ENCODE measurements around the gene HNRNPU. TPM values are rescaled to one million over a fixed set of nuclear protein-coding genes. Genes with fewer than 3 reads are reported as not detected.

HNRNPU gene
- total RNA-seq, 4 donors from 2014 or later: 275 to 441 (median 310) TPM

- no peak for DNase-seq (ENCODE audit: low spot score in 2 of 2)
- WGBS: 3% methylated on average over 2 of the region's 2 CpGs
- no peaks in the 10 kb centered on the region for H3K27me3 ChIP-seq
- H3K4me1 ChIP-seq: peaks cover 63% of the 10 kb centered on the region
- H3K36me3 ChIP-seq: peaks cover 32% of the 10 kb centered on the region
- H3K9me3 ChIP-seq: no peaks in the 10 kb centered on the region
- H3K4me3 ChIP-seq: peak overlapping the region; percentile 98
- no peak overlapping the region for H3K27ac ChIP-seq
- no peak for TF ChIP-seq CTCF (IDR thresholded peaks at IDR 0.05)
- no peak for TF ChIP-seq POLR2A (IDR thresholded peaks at IDR 0.05)
- TF ChIP-seq EP300 (IDR thresholded peaks at IDR 0.05): no peak
- no peak for TF ChIP-seq POLR2AphosphoS5 (IDR thresholded peaks at IDR 0.05)
These were observed 2.7 kb downstream of the HNRNPU start for GRCh38 chr1:244861683-244862082.

GRCh38 chr1:244860914-244861610, 3.3 kb downstream of the HNRNPU start:
- H3K9me3 ChIP-seq: no peaks in the 10 kb centered on the region
- 0% methylated on average over 2 of the region's 2 CpGs for WGBS
- no peaks in the 10 kb centered on the region for H3K27me3 ChIP-seq
- no peak for DNase-seq (ENCODE audit: low spot score in 2 of 2)
- peaks cover 38% of the 10 kb centered on the region for H3K36me3 ChIP-seq
- no peak for TF ChIP-seq POLR2AphosphoS5 (IDR thresholded peaks at IDR 0.05)
- no peak for TF ChIP-seq POLR2A (IDR thresholded peaks at IDR 0.05)
- no peak for TF ChIP-seq EP300 (IDR thresholded peaks at IDR 0.05)
- H3K27ac ChIP-seq: no peak overlapping the region
- peaks cover 62% of the 10 kb centered on the region for H3K4me1 ChIP-seq
- peak overlapping the region; percentile 98 for H3K4me3 ChIP-seq

GRCh38 chr1:244860078-244860477, 4.3 kb downstream of the HNRNPU start:
- Histone ChIP-seq H3K36me3 (peaks cover 48% of the 10 kb centered on the region), H3K4me3 (peak overlapping the region; percentile 98)

GRCh38 chr1:244858357-244858756, 6.0 kb downstream of the HNRNPU start:
- Histone ChIP-seq H3K9me3 (no peaks in the 10 kb centered on the region), H3K4me1 (peaks cover 72% of the 10 kb centered on the region), H3K27me3 (no peaks in the 10 kb centered on the region), H3K36me3 (peaks cover 65% of the 10 kb centered on the region), H3K4me3 (no peak overlapping the region), H3K27ac (no peak overlapping the region)
- no peak for DNase-seq (ENCODE audit: low spot score in 2 of 2)
- TF ChIP-seq POLR2AphosphoS5 (IDR thresholded peaks at IDR 0.05) (no peak), CTCF (IDR thresholded peaks at IDR 0.05) (no peak), POLR2A (IDR thresholded peaks at IDR 0.05) (no peak), EP300 (IDR thresholded peaks at IDR 0.05) (no peak)
- WGBS: 76% methylated on average over 1 of the region's 1 CpG

More at GRCh38 chr1:244860078-244860477, 4.3 kb downstream of the HNRNPU start:
- 52% methylated on average over 9 of the region's 9 CpGs for WGBS
- H3K4me1 ChIP-seq: peaks cover 60% of the 10 kb centered on the region
- TF ChIP-seq EP300 (IDR thresholded peaks at IDR 0.05) (no peak), CTCF (IDR thresholded peaks at IDR 0.05) (no peak), POLR2A (IDR thresholded peaks at IDR 0.05) (no peak), POLR2AphosphoS5 (IDR thresholded peaks at IDR 0.05) (no peak)
- no peak overlapping the region for H3K27ac ChIP-seq
- no peak for DNase-seq (ENCODE audit: low spot score in 2 of 2)
- H3K27me3 ChIP-seq: no peaks in the 10 kb centered on the region
- H3K9me3 ChIP-seq: no peaks in the 10 kb centered on the region

- H3K4me3 ChIP-seq: no peak overlapping the region
- no peaks in the 10 kb centered on the region for H3K9me3 ChIP-seq
- H3K27ac ChIP-seq: no peak overlapping the region
- H3K36me3 ChIP-seq: peaks cover 71% of the 10 kb centered on the region
- no peaks in the 10 kb centered on the region for H3K27me3 ChIP-seq
- H3K4me1 ChIP-seq: peaks cover 72% of the 10 kb centered on the region
- WGBS: 67% methylated on average over 3 of the region's 3 CpGs
- TF ChIP-seq POLR2A (IDR thresholded peaks at IDR 0.05): no peak
- TF ChIP-seq POLR2AphosphoS5 (IDR thresholded peaks at IDR 0.05): no peak
- TF ChIP-seq CTCF (IDR thresholded peaks at IDR 0.05): no peak
- no peak for TF ChIP-seq EP300 (IDR thresholded peaks at IDR 0.05)
- DNase-seq (ENCODE audit: low spot score in 2 of 2): no peak
These were observed 6.6 kb downstream of the HNRNPU start for GRCh38 chr1:244857761-244858160.
